Measurements from ENCODE around the gene ARMC9.

ARMC9 gene

DNA sequence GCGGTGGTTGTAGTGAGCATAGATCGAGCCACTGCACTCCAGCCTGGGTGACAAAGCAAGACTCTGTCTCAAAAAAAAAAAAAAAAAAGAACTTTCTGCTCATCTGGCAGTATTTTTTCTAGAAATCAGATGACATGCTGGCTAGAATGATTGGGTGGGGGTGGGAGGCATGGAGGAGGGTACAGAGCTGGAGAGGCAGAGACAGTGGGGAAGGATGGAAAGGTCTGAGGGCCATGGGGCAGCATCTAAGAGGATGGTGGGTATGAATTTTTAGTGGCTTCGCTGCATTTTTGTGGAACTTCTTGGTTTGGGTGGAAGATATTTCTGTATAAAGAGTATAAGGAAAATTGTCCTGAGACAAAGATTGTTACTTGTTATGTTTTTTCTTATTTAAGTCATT, 23.3 kb downstream of the ARMC9 start:
- ATAC-seq, result no peak

DNA sequence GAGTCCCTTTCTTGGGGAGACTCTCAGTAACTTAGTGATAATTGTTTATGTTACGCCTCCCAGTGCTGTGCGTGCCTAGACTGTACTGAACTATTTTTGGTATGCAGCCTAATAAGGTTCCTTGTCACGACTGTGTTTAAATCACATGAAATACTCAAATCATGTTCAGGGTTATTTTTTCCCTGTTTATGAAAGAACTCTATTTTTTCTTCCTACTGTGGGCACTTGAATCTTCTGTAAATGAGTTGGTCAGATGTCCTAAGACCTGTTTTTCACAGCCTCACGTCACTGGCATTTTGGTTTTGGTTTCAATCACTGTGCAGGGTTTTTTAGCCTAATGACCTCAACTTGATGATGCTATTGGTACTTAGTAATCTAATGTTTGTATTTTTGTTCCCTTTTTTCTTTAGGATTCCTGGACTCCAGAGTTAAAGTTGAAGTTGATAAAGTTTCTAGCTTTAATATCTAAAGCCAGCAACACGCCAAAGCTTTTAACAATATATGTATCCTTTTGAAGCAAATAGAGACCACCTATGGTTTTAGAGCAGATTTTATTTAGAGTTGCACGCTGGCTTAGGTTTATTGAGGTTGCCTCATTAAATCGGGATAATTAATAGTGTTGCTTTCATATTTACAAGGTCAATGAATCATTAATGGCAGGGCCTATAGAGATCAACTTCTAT, 24.0 kb downstream of the ARMC9 start:
- TF ChIP-seq CSDC2 (CRISPR knock-in tag; IDR thresholded peaks at IDR 0.05), result no peak
- TF ChIP-seq ZC3H10 (CRISPR knock-in tag; IDR thresholded peaks at IDR 0.05), result no peak
- no peak for TF ChIP-seq OSR1 (CRISPR knock-in tag; IDR thresholded peaks at IDR 0.05)
- TF ChIP-seq PPARA (CRISPR knock-in tag; IDR thresholded peaks at IDR 0.05; ENCODE audit: borderline replicate concordance), result no peak
- no peak for TF ChIP-seq GLIS3 (CRISPR knock-in tag; IDR thresholded peaks at IDR 0.05)
- no peak for TF ChIP-seq ZNF70 (CRISPR knock-in tag; IDR thresholded peaks at IDR 0.05)
- TF ChIP-seq, protein P1, sequence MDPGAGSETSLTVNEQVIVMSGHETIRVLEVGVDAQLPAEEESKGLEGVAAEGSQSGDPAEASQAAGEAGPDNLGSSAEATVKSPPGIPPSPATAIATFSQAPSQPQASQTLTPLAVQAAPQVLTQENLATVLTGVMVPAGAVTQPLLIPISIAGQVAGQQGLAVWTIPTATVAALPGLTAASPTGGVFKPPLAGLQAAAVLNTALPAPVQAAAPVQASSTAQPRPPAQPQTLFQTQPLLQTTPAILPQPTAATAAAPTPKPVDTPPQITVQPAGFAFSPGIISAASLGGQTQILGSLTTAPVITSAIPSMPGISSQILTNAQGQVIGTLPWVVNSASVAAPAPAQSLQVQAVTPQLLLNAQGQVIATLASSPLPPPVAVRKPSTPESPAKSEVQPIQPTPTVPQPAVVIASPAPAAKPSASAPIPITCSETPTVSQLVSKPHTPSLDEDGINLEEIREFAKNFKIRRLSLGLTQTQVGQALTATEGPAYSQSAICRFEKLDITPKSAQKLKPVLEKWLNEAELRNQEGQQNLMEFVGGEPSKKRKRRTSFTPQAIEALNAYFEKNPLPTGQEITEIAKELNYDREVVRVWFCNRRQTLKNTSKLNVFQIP (CRISPR knock-in tag; IDR thresholded peaks at IDR 0.05; ENCODE audit: borderline replicate concordance, low read depth), result no peak
- no peak for TF ChIP-seq TCF4 (CRISPR knock-in tag; IDR thresholded peaks at IDR 0.05; ENCODE audit: borderline replicate concordance)
- no peak for TF ChIP-seq TOX (CRISPR knock-in tag; IDR thresholded peaks at IDR 0.05; ENCODE audit: borderline replicate concordance)
- TF ChIP-seq, protein P2, sequence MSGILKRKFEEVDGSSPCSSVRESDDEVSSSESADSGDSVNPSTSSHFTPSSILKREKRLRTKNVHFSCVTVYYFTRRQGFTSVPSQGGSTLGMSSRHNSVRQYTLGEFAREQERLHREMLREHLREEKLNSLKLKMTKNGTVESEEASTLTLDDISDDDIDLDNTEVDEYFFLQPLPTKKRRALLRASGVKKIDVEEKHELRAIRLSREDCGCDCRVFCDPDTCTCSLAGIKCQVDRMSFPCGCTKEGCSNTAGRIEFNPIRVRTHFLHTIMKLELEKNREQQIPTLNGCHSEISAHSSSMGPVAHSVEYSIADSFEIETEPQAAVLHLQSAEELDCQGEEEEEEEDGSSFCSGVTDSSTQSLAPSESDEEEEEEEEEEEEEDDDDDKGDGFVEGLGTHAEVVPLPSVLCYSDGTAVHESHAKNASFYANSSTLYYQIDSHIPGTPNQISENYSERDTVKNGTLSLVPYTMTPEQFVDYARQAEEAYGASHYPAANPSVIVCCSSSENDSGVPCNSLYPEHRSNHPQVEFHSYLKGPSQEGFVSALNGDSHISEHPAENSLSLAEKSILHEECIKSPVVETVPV (CRISPR knock-in tag; IDR thresholded peaks at IDR 0.05), result no peak
- TF ChIP-seq, protein P3, sequence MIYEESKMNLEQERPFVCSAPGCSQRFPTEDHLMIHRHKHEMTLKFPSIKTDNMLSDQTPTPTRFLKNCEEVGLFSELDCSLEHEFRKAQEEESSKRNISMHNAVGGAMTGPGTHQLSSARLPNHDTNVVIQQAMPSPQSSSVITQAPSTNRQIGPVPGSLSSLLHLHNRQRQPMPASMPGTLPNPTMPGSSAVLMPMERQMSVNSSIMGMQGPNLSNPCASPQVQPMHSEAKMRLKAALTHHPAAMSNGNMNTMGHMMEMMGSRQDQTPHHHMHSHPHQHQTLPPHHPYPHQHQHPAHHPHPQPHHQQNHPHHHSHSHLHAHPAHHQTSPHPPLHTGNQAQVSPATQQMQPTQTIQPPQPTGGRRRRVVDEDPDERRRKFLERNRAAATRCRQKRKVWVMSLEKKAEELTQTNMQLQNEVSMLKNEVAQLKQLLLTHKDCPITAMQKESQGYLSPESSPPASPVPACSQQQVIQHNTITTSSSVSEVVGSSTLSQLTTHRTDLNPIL (CRISPR knock-in tag; IDR thresholded peaks at IDR 0.05; ENCODE audit: low read depth), result no peak
- no peak for TF ChIP-seq ISL1 (CRISPR knock-in tag; IDR thresholded peaks at IDR 0.05)
- no peak for TF ChIP-seq ZNF565 (CRISPR knock-in tag; conservative IDR thresholded peaks at IDR 0.05; ENCODE audit: low read depth)
- no peak for TF ChIP-seq ZFP3 (CRISPR knock-in tag; IDR thresholded peaks at IDR 0.05)
- TF ChIP-seq, protein P4, sequence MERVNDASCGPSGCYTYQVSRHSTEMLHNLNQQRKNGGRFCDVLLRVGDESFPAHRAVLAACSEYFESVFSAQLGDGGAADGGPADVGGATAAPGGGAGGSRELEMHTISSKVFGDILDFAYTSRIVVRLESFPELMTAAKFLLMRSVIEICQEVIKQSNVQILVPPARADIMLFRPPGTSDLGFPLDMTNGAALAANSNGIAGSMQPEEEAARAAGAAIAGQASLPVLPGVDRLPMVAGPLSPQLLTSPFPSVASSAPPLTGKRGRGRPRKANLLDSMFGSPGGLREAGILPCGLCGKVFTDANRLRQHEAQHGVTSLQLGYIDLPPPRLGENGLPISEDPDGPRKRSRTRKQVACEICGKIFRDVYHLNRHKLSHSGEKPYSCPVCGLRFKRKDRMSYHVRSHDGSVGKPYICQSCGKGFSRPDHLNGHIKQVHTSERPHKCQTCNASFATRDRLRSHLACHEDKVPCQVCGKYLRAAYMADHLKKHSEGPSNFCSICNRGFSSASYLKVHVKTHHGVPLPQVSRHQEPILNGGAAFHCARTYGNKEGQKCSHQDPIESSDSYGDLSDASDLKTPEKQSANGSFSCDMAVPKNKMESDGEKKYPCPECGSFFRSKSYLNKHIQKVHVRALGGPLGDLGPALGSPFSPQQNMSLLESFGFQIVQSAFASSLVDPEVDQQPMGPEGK (CRISPR knock-in tag; IDR thresholded peaks at IDR 0.05; ENCODE audit: borderline replicate concordance), result no peak
- TF ChIP-seq BACH2 (CRISPR knock-in tag; IDR thresholded peaks at IDR 0.05; ENCODE audit: borderline replicate concordance), result no peak
- TF ChIP-seq ESRRG (CRISPR knock-in tag; IDR thresholded peaks at IDR 0.05), result no peak
- TF ChIP-seq, protein P5, sequence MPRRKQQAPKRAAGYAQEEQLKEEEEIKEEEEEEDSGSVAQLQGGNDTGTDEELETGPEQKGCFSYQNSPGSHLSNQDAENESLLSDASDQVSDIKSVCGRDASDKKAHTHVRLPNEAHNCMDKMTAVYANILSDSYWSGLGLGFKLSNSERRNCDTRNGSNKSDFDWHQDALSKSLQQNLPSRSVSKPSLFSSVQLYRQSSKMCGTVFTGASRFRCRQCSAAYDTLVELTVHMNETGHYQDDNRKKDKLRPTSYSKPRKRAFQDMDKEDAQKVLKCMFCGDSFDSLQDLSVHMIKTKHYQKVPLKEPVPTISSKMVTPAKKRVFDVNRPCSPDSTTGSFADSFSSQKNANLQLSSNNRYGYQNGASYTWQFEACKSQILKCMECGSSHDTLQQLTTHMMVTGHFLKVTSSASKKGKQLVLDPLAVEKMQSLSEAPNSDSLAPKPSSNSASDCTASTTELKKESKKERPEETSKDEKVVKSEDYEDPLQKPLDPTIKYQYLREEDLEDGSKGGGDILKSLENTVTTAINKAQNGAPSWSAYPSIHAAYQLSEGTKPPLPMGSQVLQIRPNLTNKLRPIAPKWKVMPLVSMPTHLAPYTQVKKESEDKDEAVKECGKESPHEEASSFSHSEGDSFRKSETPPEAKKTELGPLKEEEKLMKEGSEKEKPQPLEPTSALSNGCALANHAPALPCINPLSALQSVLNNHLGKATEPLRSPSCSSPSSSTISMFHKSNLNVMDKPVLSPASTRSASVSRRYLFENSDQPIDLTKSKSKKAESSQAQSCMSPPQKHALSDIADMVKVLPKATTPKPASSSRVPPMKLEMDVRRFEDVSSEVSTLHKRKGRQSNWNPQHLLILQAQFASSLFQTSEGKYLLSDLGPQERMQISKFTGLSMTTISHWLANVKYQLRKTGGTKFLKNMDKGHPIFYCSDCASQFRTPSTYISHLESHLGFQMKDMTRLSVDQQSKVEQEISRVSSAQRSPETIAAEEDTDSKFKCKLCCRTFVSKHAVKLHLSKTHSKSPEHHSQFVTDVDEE (CRISPR knock-in tag; IDR thresholded peaks at IDR 0.05), result no peak
- no peak for ATAC-seq

More for the DNA sequence above, 23.3 kb downstream of the ARMC9 start:
- TF ChIP-seq ESRRG (CRISPR knock-in tag; IDR thresholded peaks at IDR 0.05) (no peak), BACH2 (CRISPR knock-in tag; IDR thresholded peaks at IDR 0.05; ENCODE audit: borderline replicate concordance) (no peak), TCF4 (CRISPR knock-in tag; IDR thresholded peaks at IDR 0.05; ENCODE audit: borderline replicate concordance) (no peak), GLIS3 (CRISPR knock-in tag; IDR thresholded peaks at IDR 0.05) (no peak)

DNA sequence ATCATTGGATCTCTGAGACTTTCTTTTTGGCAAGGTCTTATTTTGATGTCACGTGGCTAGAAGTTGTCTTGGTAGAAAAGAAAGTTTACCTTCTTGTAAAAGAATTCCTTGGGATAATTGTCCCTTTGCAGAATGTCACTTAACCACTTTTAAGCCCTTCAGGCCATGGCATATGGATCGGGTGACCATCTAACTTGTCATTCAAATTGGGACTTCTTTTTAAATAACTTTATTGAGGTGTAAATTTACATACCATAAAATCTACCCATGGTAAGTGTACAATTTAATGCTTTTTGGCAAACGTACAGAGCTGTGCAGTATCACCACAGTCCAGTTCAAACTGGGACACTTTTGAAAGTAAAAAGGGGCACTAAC, 24.6 kb downstream of the ARMC9 start:
- no peak for TF ChIP-seq ISL1 (CRISPR knock-in tag; IDR thresholded peaks at IDR 0.05)
- ATAC-seq, result no peak

DNA sequence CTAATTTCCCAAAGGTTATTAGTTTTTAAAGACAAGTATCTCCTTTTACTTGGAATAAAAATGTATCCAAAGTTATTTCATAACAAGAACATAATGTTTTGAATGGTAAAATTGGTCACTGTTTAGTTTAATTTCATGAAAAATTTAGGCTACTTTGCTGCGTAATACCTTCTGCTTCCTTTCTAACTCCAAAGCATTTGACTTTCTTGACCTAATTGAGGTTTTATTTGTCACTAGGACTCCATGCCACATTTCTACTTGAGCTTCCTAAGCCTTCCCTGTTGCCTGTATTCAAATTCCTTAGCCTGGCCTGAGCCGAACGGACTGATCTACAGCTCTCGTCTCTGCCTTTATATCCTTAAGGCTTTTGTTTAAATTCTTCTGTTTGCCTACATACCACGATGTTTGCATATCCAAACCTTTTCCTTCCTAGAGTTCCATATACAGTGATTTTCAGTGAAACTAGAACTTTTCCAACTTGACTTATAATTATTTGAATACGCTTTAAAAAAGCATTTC, 25.1 kb downstream of the ARMC9 start:
- no peak for ATAC-seq
- TF ChIP-seq, protein P5 (CRISPR knock-in tag; IDR thresholded peaks at IDR 0.05), result no peak
- TF ChIP-seq ESRRG (CRISPR knock-in tag; IDR thresholded peaks at IDR 0.05), result no peak
- TF ChIP-seq, protein P4 (CRISPR knock-in tag; IDR thresholded peaks at IDR 0.05; ENCODE audit: borderline replicate concordance), result no peak
- no peak for TF ChIP-seq SNAI2 (CRISPR knock-in tag; IDR thresholded peaks at IDR 0.05)
- no peak for TF ChIP-seq OSR1 (CRISPR knock-in tag; IDR thresholded peaks at IDR 0.05)
- TF ChIP-seq TCF4 (CRISPR knock-in tag; IDR thresholded peaks at IDR 0.05; ENCODE audit: borderline replicate concordance), result no peak
- TF ChIP-seq PPARA (CRISPR knock-in tag; IDR thresholded peaks at IDR 0.05; ENCODE audit: borderline replicate concordance), result no peak
- TF ChIP-seq GLIS3 (CRISPR knock-in tag; IDR thresholded peaks at IDR 0.05), result no peak
